MCF 10A (cell line): ENCODE data around the gene TMUB2. TPM values are rescaled to one million over a fixed set of nuclear protein-coding genes. Genes with fewer than 3 reads are reported as not detected.

Experiments
- BruUV-seq: library from RNA; stranded (reverse); fragments of 400-500 nt; replicated peaks from 2 replicates; lab custom pipeline; 2021; lab: Mats Ljungman, UMichigan
- CTCF ChIA-PET: fragments of 300-600 bp; sonication (Branson Sonifier 250); formaldehyde crosslinking; extraction: SDS; loops from one replicate; lab custom pipeline; 2021; ENCODE audit warnings: antibody characterized with exemption, inconsistent platforms; lab: Yijun Ruan, JAX
- POLR2A ChIA-PET: fragments of 300-600, 350-650 bp; sonication (Branson Sonifier 250); formaldehyde crosslinking; extraction: SDS; loops from one replicate; lab custom pipeline; 2020; ENCODE audit warnings: antibody characterized with exemption, inconsistent platforms; lab: Yijun Ruan, JAX
- DNase-seq: peaks from one replicate; pipeline ENCODE4 v3.0.0-alpha.2; 2018; ENCODE audit not compliant: unreplicated experiment
- H3K27ac Mint-ChIP-seq: one replicate; pipeline ENCODE4 v1.8.0; 2022; ENCODE audit warnings: mild to moderate bottlenecking, low read depth, mixed read lengths; ENCODE audit not compliant: unreplicated experiment
- H3K27me3 Mint-ChIP-seq: one replicate; pipeline ENCODE4 v1.8.0; 2022; ENCODE audit warnings: mixed read lengths; ENCODE audit not compliant: insufficient read depth, unreplicated experiment
- H3K36me3 Mint-ChIP-seq: one replicate; pipeline ENCODE4 v1.8.0; 2022; ENCODE audit warnings: mild to moderate bottlenecking, moderate library complexity, mixed read lengths; ENCODE audit not compliant: insufficient read depth, unreplicated experiment
- H3K4me1 Mint-ChIP-seq: one replicate; pipeline ENCODE4 v1.8.0; 2022; ENCODE audit warnings: mixed read lengths; ENCODE audit not compliant: insufficient read depth, unreplicated experiment
- H3K4me3 Mint-ChIP-seq: one replicate; pipeline ENCODE4 v1.8.0; 2022; ENCODE audit warnings: mild to moderate bottlenecking, moderate library complexity, mixed read lengths; ENCODE audit not compliant: unreplicated experiment
- H3K9me3 Mint-ChIP-seq: one replicate; pipeline ENCODE4 v1.8.0; 2022; ENCODE audit warnings: mixed read lengths; ENCODE audit not compliant: unreplicated experiment
- CTCF ChIP-seq: fragments of 200-600 bp; IDR thresholded peaks from one replicate; pipeline ENCODE4 v1.8.0; 2022; ENCODE audit warnings: antibody characterized with exemption, mild to moderate bottlenecking; ENCODE audit not compliant: unreplicated experiment
- intact Hi-C: fragments of 100-400 bp; cut with micrococcal nuclease; formaldehyde crosslinking; loops from 2 replicates; pipeline ENCODE4 v1.14.1; 2022
- total RNA-seq: library from RNA; stranded (reverse); gene quantifications from 2 replicates; pipeline ENCODE4 v1.2.3, GENCODE V29; 2022

Gene TMUB2
- total RNA-seq, 1 experiment from 2014 or later, result 26.5 TPM

GRCh38 chr17:44221862-44222111, 35.0 kb downstream of the TMUB2 start:
- peak overlapping the region; percentile 98 for H3K4me3 Mint-ChIP-seq
- ChIA-PET POLR2A (interaction anchor here (0.7 to 7.4 kb wide), 21 partner anchors 9 to 281 kb away, joined by 3 to 65 read pairs (median 9); partner anchors contain the start of genes ATXN7L3, GPATCH8, GRN and RUNDC3A), CTCF (interaction anchor here (0.6 to 1.6 kb wide), 10 partner anchors 29 to 623 kb away, joined by 3 to 6 read pairs (median 3); no protein-coding TSS in a partner anchor)
- H3K27ac Mint-ChIP-seq, result peak overlapping the region; percentile 76
- H3K27me3 Mint-ChIP-seq, result no peaks in the 10 kb centered on the region
- H3K9me3 Mint-ChIP-seq, result no peaks in the 10 kb centered on the region
- peaks cover 27% of the 10 kb centered on the region for H3K4me1 Mint-ChIP-seq
- H3K36me3 Mint-ChIP-seq, result peaks cover 17% of the 10 kb centered on the region
- no peak for TF ChIP-seq CTCF
- no TSS peak for BruUV-seq
- intact Hi-C loops, result loop anchor here (2.0 kb wide), 1 partner anchor 103 kb away; the partner anchor contains the start of gene SLC25A39
- DNase-seq, result no peak

GRCh38 chr17:44222112-44222869, 35.5 kb downstream of the TMUB2 start:
- Mint-ChIP-seq H3K4me1 (peaks cover 22% of the 10 kb centered on the region), H3K9me3 (no peaks in the 10 kb centered on the region), H3K27me3 (no peaks in the 10 kb centered on the region), H3K4me3 (peak overlapping the region; percentile 98), H3K27ac (peak overlapping the region; percentile 76), H3K36me3 (peaks cover 12% of the 10 kb centered on the region)
- TF ChIP-seq CTCF, result no peak
- ChIA-PET CTCF (interaction anchor here (0.6 to 1.6 kb wide), 12 partner anchors 30 to 927 kb away, joined by 3 to 6 read pairs (median 3); no protein-coding TSS in a partner anchor), POLR2A (interaction anchor here (0.8 to 7.4 kb wide), 18 partner anchors 9 to 280 kb away, joined by 3 to 65 read pairs (median 10); partner anchors contain the start of genes ATXN7L3, GPATCH8, GRN and RUNDC3A)
- peak; percentile 72 for DNase-seq
- BruUV-seq, result no TSS peak
- intact Hi-C loops, result no loop called here

- no peaks in the 10 kb centered on the region for H3K9me3 Mint-ChIP-seq
- peaks cover 7% of the 10 kb centered on the region for H3K36me3 Mint-ChIP-seq
- POLR2A ChIA-PET, result interaction anchor here (0.6 to 1.2 kb wide), 3 partner anchors 17 to 112 kb away, joined by 3 to 4 read pairs (median 3); no protein-coding TSS in a partner anchor
- H3K4me3 Mint-ChIP-seq, result peak overlapping the region; percentile 35
- CTCF ChIA-PET, result interaction anchor here (0.5 kb wide), 1 partner anchor 661 kb away, joined by 4 read pairs; no protein-coding TSS in a partner anchor
- peak overlapping the region; percentile 47 for H3K27ac Mint-ChIP-seq
- H3K27me3 Mint-ChIP-seq, result no peaks in the 10 kb centered on the region
- H3K4me1 Mint-ChIP-seq, result peaks cover 15% of the 10 kb centered on the region
- TF ChIP-seq CTCF, result no peak
- intact Hi-C loops, result no loop called here
- BruUV-seq, result no TSS peak
- peak; percentile 96 for DNase-seq
Observed at GRCh38 chr17:44223541-44224071, 36.8 kb downstream of the TMUB2 start.

GRCh38 chr17:44229090-44229489, 42.3 kb downstream of the TMUB2 start:
- no TSS peak for BruUV-seq
- Mint-ChIP-seq H3K9me3 (no peaks in the 10 kb centered on the region), H3K27me3 (no peaks in the 10 kb centered on the region), H3K27ac (no peak overlapping the region), H3K4me1 (no peaks in the 10 kb centered on the region), H3K36me3 (no peaks in the 10 kb centered on the region), H3K4me3 (no peak overlapping the region)
- no peak for DNase-seq
- TF ChIP-seq CTCF, result no peak
- intact Hi-C loops, result no loop called here
- ChIA-PET POLR2A (no interaction called here), CTCF (no interaction called here)
